Kidney capillary endothelial cell (primary cell): ENCODE data around the gene RNF38.
"Not testable (repeated sequence)": the region's sequence is repeated elsewhere in the genome, so short reads cannot be mapped to it uniquely, and the experiment has no call there.

Source experiments
- DNase-seq: peaks from one replicate; pipeline ENCODE4 v3.0.0-alpha.2; 2018; ENCODE audit warnings: low spot score

RNF38 gene

DNA sequence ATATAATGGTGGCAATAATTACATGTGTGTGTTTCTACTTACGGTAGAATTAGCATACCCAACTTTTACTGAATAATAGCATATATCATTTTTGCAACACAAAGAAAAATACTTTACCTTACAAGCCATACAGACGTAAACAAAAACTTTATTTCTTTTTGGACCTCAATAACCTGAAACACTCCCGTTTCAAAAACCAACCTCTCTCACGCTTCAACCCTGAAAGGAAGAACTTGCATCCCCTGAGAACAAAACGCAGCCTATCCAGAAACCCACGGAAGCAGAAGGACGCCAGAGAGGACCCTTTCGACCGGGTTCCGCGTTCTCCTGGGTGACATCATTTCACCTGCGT is at the start of gene RNF38:
RNF38 (minus strand) TSS at position 290 of the 352 bp plus-strand sequence; CDS start at position 129, 161 bp downstream.
- DNase-seq, result no peak

DNA sequence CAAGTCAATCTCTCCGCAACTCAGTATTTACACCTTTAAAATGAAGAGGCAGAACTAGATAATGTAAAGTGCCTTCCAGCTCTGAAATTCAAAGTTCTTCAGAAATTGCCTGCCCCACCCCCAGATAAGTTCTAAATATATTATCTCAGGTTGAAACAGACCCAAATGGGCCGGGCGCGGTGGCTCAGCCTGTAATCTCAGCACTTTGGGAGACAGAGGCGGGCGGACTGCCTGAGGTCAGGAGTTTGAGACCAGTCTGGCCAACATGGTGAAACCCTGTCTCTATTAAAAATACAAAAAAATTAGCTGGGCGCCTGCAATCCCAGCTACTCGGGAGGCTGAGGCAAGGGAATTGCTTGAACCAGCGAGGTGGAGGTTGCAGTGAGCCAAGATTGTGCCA is 48.5 kb upstream of the RNF38 start:
- not testable (repeated sequence) for DNase-seq

DNA sequence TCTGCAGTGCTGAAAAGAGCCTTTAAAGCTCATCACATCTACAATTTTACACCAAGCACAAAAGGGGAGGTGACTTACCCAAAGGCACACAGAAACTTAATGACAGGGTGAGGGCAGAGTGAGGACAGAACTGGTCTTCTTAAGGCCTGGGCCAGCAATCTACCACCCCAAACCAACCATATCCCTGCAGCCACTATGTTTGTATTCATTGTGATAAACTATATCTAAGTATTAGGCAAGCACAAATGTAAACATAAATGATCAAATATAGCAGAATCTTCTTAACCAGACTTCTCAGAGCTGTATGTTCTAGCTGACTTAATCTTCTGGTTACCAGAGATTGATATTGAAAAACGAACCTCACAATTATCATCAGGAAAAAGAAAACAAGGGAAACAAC is 47.9 kb upstream of the RNF38 start:
- no peak for DNase-seq

DNA sequence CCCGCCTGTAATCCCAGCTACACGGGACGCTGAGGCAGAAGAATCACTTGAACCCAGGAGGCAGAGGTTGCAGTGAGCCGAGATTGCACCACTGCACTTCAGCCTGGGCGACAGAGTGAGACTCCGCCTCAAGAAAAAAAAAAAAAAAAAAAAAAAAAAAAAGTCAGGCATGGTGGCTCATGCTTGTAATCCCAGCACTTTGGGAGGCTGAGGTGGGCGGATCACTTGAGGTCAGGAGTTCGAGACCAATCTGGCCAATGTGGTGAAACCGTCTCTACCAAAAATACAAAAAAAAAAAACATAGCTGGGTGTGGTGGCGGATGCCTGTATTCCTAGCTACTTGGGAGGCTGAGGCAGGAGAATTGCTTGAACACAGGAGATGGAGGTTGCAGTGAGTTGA is 46.6 kb upstream of the RNF38 start:
- DNase-seq, result not testable (repeated sequence)

DNA sequence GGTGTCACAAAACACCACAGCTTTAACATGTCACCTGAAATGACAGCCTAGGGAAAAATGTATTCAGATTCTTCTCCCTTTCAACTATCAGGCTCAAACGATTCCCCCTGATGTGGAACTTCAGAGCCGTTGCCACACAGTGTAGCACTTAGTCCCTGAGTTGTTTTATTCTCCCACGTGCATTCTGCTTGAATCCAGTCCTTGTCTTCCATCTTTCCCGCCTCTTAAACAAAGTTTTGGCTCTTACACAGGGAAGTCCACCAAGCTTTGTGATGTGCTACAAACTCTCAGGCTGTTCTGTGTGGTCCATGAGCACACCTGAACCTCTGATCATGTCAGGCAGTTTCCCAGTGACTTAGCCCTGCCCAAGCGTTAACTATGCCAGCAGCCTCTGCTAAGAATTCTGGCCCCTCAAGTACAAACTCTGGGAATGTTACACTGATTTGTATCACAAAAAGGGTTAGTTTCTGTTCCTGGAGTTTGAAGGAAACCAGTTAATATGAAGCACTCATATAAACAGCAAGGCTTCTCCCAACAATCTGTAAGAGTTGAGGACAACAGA is 45.8 kb upstream of the RNF38 start:
- DNase-seq, result no peak

DNA sequence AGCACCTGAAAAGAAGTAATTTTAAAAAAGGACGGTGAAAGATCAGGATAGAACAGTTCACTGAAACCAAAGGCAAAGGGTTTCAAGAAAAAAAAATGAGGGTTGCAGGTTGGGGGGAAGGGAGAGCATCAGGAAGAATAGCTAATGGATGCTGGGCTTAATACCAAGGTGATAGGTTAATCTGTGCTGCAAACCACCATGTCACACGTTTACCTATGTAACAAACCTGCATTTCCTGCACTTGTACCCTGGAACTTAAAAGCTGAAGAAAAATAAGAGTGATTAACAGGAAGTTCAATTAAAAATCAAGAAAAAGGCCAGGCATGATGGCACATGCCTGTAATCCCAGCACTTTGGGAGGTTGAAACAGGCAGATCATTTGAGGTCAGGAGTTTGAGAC is 44.1 kb upstream of the RNF38 start:
- DNase-seq, result no peak

DNA sequence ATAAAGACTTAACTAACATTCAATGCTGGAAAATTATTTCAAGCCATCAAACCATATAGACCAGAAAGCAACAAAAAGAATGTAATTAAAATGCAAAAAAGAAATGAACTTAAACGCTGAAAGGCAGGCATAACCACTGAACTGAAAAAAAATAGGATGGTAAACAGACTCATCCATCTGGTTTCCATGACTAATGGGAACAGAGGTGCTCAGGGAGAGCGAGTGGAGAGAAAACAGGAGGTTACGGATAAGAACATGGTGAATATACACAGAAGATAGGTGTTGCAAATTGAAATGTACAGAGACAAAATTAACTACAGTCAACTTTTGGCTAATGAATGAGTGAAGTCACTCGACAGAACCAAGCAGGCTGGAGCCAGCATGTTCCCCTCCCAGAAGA is 43.5 kb upstream of the RNF38 start:
- DNase-seq, result no peak

DNA sequence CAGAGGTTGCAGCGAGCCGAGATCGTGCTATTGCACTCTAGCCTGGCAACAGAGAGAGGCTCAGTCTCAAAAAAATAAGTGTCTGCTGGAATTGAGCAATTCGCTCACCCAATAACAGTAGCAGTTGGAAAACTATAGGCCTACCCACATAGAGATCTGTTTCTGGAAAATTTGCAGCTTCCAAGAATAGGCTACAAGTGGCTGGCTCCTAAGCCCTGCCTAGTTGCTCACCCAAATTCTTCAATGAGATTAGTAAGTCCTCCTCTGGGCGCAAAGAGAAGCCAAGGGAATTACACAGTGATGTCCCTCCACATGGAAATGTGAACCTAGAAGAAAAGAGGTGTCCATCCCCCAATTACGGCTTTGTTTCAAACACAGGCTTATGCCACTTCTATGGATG is 42.6 kb upstream of the RNF38 start:
- DNase-seq, result no peak

DNA sequence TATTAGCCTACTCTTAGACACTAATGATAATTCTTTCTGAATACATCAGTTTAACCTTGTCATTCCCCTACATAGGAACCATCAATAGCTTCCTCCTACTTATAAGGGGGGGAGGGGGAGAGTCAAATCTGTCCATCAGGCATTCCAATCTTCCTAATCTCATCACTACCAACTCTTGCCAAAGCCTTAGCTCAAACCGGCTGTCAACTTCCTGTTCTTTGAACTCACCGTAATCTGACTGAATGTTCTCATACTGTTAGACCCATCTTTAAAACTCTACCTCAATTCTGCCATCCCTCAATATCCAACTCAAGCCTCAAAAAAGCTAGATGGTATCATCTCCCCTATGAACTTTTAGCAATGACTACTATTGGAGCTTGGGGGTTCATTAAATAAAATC is 41.9 kb upstream of the RNF38 start:
- DNase-seq, result no peak

DNA sequence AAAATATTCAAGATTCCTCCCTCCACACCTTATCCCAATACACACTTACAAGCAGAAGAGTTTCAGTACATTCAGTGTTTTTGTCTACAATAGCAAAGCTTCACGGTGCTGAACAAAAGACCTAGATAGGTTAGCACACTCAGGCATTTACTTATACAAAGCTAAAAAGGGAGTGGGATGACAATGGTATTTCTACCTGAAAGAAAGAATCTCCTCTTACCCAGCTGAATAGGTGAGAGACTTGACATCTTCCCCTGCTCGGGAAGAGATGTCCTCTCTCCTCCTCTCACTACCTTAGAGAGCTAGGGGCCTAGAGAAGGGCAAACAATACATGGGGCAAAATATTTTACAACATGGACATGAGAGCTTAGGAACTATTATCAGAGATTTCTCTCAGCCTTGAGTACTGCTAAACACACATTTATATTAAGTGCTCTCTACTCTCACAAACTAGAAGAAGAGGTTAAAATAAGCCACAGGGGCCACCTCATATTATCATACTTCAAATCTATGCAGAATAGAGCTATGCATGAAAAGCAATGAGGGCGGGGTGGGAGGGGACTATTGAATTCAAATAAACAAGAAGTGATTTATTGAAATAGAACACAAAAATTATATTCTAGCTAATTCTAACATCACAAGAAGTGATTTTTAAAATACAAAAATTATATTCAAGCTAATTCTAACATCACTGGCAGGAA is 38.6 kb upstream of the RNF38 start:
- DNase-seq, result no peak

DNA sequence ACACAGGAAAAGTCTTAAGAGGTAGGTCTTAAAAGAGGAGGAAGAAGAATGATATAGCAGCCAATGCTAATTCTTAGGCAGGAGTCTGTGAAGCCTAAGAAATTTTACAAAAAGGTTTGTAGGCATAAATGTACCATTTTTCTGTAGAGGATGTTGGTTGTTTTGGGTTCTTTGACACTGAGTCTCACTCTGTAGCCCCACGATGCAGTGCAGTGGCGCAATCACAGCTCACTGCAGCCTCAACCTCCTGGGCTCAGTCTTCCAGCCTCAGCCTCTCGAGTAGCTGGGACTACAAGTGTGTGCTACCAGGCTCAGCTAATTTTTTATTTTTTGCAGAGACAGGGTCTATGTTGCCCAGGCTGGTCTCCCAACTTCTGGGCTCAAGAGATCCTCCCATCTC is 37.7 kb upstream of the RNF38 start:
- no peak for DNase-seq

DNA sequence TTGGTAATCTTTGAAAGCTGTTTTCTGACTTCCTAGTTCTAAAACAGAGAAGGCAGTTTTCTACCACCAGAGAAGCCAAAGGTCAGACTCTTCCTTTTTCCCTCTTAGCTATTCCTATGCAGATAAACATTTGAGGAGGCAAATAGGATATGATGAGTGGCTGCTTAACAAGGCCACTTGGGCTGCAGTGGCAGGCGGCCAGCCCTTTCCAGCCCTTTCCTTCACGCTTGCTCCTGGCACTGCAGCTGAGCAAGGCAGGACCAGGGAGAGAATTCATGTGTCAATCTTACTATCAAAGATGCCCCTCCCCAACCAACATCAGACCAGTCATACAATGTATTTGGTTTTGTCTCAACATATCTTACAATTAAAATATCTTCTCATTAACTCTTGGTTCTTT is 36.8 kb upstream of the RNF38 start:
- DNase-seq, result no peak

DNA sequence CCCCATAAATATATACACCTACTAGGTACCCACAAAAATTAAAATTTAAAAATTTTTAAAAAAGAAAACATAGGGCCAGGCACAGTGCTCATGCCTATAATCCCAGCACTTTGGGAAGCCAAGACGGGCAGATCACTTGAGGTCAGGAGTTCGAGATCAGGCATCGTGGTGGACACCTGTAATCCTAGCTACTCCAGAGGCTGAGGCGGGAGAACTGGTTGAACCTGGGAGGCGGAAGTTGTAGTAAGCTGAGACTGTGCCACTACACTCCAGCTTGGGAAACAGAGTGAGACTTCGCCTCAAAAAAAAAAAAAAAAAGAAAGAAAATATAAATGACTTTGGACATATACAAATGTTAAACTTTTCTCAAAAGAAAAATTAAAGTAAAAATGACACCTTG is 33.3 kb upstream of the RNF38 start:
- DNase-seq, result no peak

DNA sequence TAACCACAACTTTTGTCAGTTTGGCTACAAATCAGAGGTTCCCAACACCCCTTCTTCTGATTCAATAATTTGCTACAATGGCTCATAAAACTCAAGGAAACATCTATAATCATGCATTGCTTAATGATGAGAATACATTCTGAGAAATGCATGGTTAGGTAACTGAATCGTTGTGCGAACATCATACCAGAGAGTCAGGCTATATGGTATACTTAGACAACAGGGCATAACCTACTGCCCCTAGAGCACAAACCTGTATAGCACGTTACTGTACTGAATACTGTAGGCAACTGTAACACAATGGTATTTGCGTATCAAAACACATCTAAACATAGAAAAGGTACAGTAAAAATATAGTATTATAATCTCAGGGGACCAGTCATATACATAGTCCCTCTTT is 31.0 kb upstream of the RNF38 start:
- no peak for DNase-seq

DNA sequence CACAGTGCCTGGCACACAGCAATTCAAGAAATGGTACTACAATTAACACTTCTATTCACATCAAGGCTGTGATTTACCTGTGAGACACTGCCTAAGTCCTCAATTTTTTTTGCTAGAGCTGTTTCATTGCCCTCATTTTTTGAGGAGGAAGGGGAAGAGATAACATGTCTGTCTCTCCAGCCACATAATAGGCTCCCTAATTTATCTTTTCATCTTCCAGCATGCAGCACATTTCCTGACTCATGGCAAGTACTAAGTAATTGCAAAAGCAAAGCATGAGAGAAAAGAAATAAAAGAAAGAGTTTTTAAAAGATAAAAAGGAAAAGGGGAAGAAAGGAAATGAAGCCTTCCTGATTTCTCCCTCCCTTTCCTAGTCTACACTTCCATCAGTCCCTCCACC is 26.9 kb upstream of the RNF38 start:
- no peak for DNase-seq

DNA sequence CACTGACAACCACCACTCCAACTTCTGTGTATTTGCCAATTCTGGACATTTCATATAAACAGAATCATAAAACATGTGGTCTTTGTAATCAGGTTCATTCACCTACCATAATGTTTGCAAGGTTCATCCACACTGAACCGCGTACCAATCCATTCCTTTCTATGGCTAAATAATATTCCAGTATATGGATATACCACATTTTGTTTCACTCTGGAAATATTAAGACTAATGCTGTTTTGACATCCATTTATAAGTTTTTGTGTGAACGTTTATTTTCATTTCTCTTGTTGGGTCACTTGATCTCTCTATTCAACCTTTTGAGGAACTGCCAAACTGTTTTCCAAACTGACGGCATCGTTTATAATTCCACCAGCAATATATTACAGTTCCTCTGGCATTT is 26.3 kb upstream of the RNF38 start:
- DNase-seq, result no peak

DNA sequence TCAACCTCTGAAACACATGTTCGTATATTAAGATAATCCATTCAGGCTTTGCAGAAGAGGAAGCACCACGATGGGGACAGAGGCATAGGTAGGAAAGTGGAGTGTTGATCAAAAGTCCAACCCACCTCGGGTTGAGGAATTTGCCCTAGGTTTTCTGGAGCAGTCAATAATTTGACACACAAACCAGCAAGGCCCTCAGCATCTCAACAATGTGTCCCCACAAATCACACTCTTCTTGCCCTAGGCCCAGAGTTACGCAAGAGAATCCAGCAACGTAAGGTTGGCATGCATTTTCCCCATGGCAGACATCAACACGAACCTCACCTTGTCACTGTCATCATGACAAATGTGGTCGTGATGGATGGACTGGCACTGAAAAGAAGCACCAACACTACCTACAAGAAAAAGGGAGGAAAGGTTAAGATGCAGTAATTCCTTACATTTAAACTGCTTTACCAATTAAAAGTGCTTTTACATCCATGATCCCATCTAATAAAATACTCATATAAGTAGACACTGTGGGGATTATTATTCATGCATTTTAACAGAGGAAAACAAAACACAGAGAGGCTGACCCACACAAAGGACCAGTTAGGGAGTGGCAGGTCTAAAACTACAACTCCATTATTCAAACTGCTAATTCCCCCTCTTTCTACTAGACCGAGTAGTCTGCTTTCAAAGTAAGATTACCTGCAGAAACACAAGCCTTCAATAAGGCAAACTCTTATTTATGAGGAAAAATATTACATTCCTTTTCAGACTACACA is 24.4 kb upstream of the RNF38 start:
- DNase-seq, result no peak

DNA sequence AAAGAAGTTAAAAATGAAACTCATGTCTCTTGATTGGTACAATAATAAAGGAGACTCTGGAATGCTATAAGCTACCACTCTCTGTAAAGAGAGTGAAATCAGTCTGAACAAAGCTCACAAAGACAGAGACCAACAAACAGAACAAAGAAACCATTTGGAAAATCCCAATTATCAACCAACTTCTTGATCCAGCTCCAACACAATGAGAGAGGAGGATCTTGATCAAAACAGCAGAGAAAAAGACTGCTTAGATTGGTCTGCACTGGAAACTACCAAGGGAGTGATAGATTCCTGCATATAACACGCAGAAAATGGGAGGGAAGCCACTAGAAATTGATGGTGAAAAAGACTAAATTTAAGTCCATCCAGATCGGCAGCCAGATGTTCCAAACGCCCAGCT is 23.1 kb upstream of the RNF38 start:
- DNase-seq, result no peak

DNA sequence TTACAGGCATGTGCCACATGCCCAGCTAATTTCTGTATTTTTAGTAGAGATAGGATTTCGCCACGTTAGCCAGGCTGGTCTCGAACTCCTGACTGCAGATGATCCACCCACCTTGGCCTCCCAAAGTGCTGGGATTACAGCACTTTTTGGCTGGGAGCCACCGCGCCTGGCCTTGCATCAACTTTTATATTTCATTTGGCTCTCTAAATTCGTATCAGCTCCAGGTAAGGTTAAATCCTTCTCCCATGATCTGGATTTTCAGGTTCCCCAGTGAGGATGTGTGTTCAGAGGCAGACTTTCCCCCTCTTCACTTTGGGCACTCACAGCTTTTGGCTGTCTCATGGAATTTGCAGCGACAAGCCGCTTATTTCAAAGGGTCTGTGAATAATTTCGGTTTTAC is 16.8 kb upstream of the RNF38 start:
- no peak for DNase-seq

DNA sequence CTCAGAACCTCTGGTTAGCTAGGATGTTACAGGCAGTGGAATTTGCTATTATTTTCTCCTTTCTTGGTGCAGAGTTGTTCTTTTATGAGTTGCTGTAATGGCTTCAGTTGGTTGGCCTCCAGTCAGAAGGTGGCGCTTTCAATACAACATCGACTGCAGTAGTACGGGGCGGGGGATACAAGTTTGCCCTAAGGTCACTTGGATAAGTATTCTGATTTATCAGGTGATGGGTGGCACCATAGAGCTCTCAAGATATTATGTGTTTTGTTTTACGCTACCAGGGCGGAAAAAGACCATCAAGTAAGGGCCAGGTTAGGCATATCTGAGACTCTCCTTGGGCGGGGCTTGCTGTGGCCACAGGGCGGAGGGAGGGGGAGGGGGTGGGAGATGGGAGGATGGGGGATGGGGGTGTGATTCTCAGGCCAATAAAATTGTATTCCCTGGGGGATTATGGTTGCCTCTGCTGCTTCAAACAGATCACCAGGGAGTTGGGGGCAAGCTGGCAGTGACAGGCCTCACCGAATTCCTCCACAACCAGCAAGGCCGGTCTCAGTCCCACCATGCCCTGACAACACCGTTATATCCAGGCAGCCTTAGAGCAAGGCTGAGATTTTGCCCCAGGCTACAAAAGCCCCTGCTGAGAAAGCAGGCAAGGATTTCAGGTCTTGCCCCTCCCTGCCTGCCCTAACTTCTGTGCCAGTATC is 15.9 kb upstream of the RNF38 start:
- DNase-seq, result no peak

DNA sequence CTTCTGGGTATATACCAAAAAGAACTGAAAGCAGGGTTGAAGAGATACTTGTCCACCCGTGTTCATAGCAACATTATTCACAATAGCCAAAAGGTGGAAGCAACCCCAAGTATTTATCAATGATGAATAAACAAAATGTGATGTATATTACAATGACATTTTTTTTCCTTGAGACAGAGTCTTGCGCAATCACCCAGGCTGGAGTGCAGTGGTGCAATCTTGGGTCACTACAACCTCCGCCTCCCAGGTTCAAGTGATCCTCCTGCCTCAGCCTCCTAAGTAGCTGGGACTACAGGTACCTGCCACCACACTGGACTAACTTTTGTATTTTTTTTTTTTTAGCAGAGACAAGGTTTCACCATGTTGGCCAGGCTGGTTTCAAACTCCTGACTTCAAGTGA is 11.3 kb upstream of the RNF38 start:
- DNase-seq, result not testable (repeated sequence)

DNA sequence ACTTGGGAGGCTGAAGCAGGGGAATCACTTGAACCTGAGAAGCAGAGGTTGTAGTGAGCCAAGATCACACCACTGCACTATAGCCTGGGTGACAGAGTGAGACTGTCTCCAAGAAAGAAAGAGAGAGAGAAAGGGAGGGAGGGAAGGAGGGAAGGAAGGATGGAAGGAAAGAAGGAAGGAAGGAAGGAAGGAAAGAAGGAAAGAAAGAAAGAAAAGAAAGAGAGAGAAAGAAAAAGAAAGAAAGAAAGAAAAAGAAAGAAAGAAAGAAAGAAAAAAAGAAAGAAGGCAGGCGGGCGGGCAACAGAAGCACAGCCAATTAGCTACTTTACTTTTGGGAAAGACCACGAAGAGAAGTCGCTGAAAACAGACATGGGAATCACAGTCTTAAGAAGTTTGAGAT is 9.0 kb upstream of the RNF38 start:
- not testable (repeated sequence) for DNase-seq

DNA sequence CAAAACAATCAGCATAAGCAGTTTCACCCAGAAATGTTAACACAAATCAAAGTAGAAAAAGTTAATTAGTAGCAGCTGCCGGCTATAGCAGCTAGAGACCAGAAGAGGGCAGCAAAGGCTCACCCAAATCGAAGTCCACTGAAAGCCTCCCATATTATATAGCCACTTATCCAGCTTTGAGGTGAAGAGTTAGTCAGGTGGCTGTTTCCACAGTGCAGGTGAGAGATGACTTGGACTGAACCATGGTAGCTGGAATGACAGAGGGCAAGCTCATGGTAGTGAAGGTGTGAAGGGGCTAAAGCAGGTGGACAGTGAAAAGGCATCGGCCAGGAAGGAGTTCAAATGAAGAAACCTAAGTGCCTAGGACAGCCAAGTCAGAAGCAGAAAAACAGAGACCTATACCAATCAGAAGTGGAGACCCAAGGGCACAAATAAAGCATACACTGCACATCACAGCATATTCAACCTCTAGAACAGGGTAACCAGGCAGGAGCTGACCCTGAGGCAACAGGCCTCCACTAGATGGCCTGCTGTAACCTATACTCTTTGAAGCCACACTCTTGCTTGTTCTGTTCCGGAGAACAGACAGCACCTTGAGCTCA is 7.2 kb upstream of the RNF38 start:
- DNase-seq, result peak; percentile 48
